B cell (primary cell): Measurements from ENCODE around the gene STK38L. TPM values are rescaled to one million over a fixed set of nuclear protein-coding genes. Genes with fewer than 3 reads are reported as not detected.

Source experiments
- ATAC-seq: fragments of 200-7000 bp; cut with Tn5 transposase; one replicate; pipeline ENCODE4 v1.10.0; 2021; ENCODE audit warnings: low read depth, mild to moderate bottlenecking, moderate number of reproducible peaks, moderate library complexity
- CTCF ChIA-PET: fragments of 350-600 bp; sonication (Branson Sonifier 250); formaldehyde crosslinking; loops from one replicate; lab custom pipeline; 2021; ENCODE audit warnings: antibody characterized with exemption, inconsistent platforms; lab: Charles Lee
- POLR2A ChIA-PET: fragments of 350-600 bp; sonication (Branson Sonifier 250); formaldehyde crosslinking; loops from one replicate; lab custom pipeline; 2021; ENCODE audit warnings: antibody characterized with exemption; lab: Charles Lee
- DNase-seq: peaks from one replicate; pipeline ENCODE4 v3.0.0; 2013
- H2AFZ ChIP-seq: 2 replicates; pipeline ENCODE4 v1.6.1; 2012; ENCODE audit warnings: mild to moderate bottlenecking, low read depth, low read length; ENCODE audit not compliant: insufficient read depth, poor library complexity, severe bottlenecking
- H3K27ac ChIP-seq, 2 donors: 1 replicate in 1 of 2; 2 replicates in 1 of 2; pipeline ENCODE4 v1.5.1; 2012 to 2013; ENCODE audit warnings: low read length in 2 of 2, mild to moderate bottlenecking in 2 of 2, moderate library complexity in 1 of 2
- H3K27me3 ChIP-seq, 4 experiments: fragments of 200-600 bp in 1 of 4; sonication (generic) in 1 of 4; replicated peaks in 1 of 4; 1 replicate in 2 of 4; 2 replicates in 2 of 4; pipeline versions ENCODE4 v1.6.1 to v1.7.0; 2013 to 2016; ENCODE audit warnings: low read length in 3 of 4, mild to moderate bottlenecking in 2 of 4, mixed read lengths in 1 of 4, moderate library complexity in 1 of 4; ENCODE audit not compliant: insufficient read depth in 4 of 4, control insufficient read depth in 3 of 4; ENCODE audit errors: control extremely low read depth in 1 of 4
- H3K36me3 ChIP-seq, 2 experiments: replicated peaks in 1 of 2; 1 replicate in 1 of 2; 2 replicates in 1 of 2; pipeline versions ENCODE4 v1.6.1 to v1.7.1; 2013; ENCODE audit warnings: low read length in 1 of 2; ENCODE audit not compliant: insufficient read depth in 2 of 2, control insufficient read depth in 1 of 2; ENCODE audit errors: control extremely low read depth in 1 of 2, extremely low read depth in 1 of 2
- H3K4me1 ChIP-seq, 2 donors: fragments of 200-600 bp in 1 of 2; sonication (generic) in 1 of 2; 1 replicate in 1 of 2; 2 replicates in 1 of 2; pipeline versions ENCODE4 v1.5.1 to v1.6.1; 2013 to 2017; ENCODE audit warnings: low read length in 2 of 2; ENCODE audit not compliant: control insufficient read depth in 2 of 2, insufficient read depth in 2 of 2
- H3K4me2 ChIP-seq: replicated peaks from 2 replicates; pipeline ENCODE3; 2012; ENCODE audit warnings: mild to moderate bottlenecking, low read depth, low read length; ENCODE audit not compliant: poor library complexity, severe bottlenecking
- H3K4me3 ChIP-seq, 5 experiments: fragments of 200-600 bp in 1 of 5; sonication (generic) in 1 of 5; 1 replicate in 3 of 5; 2 replicates in 2 of 5; pipeline versions ENCODE4 v1.5.1 to v1.7.0; 2011 to 2016; ENCODE audit warnings: low read length in 4 of 5, mild to moderate bottlenecking in 4 of 5, low read depth in 2 of 5, control low read depth in 1 of 5, moderate library complexity in 1 of 5; ENCODE audit not compliant: insufficient read depth in 1 of 5; ENCODE audit errors: control extremely low read depth in 1 of 5, extremely low read depth in 1 of 5
- H3K79me2 ChIP-seq: fragments of 200-600 bp; sonication (generic); one replicate; pipeline ENCODE4 v1.6.0; 2016; ENCODE audit warnings: low read length; ENCODE audit not compliant: control insufficient read depth, insufficient read depth
- H3K9ac ChIP-seq: fragments of 200-600 bp; sonication (generic); 2 replicates; pipeline ENCODE4 v1.6.1; 2017; ENCODE audit warnings: mild to moderate bottlenecking, low read length, moderate library complexity
- H3K9me3 ChIP-seq, 3 donors: one replicate each; pipeline versions ENCODE4 v1.6.1 to v1.7.1; 2013; ENCODE audit warnings: low read length in 2 of 3; ENCODE audit not compliant: control insufficient read depth in 2 of 3, insufficient read depth in 1 of 3; ENCODE audit errors: control extremely low read depth in 1 of 3
- H4K20me1 ChIP-seq: 2 replicates; pipeline ENCODE4 v1.6.0; 2012; ENCODE audit warnings: mild to moderate bottlenecking, low read length; ENCODE audit not compliant: insufficient read depth, control insufficient read depth, poor library complexity, severe bottlenecking
- H3K27ac Mint-ChIP-seq: one replicate; pipeline ENCODE4 v1.8.0; 2021; ENCODE audit warnings: mixed read lengths
- H3K27me3 Mint-ChIP-seq: one replicate; pipeline ENCODE4 v1.8.0; 2021; ENCODE audit warnings: mixed read lengths
- H3K4me1 Mint-ChIP-seq: one replicate; pipeline ENCODE4 v1.8.0; 2021; ENCODE audit warnings: mixed read lengths
- H3K4me3 Mint-ChIP-seq: one replicate; pipeline ENCODE4 v1.8.0; 2021; ENCODE audit warnings: mixed read lengths
- H3K9me3 Mint-ChIP-seq: one replicate; pipeline ENCODE4 v1.8.0; 2022; ENCODE audit warnings: mixed read lengths; ENCODE audit not compliant: insufficient read depth
- EZH2 ChIP-seq: IDR thresholded peaks from 2 replicates; pipeline ENCODE4 v1.6.1; 2012; ENCODE audit warnings: borderline replicate concordance, low read depth, mild to moderate bottlenecking, moderate library complexity, low read length; ENCODE audit not compliant: insufficient read depth, poor library complexity, severe bottlenecking
- WGBS: methylation state at CpG from one replicate; pipeline ENCODE4 v1.1.5; 2013; ENCODE audit warnings: missing lambda C conversion rate; ENCODE audit not compliant: insufficient coverage; 5-methylcytosine and 5-hydroxymethylcytosine counted together
- intact Hi-C: fragments of 100-400 bp; cut with micrococcal nuclease; formaldehyde crosslinking; loops from one replicate; pipeline ENCODE4 v1.10.0; 2022
- polyA plus RNA-seq: library from polyadenylated mRNA; depleted of rRNA; stranded (reverse); fragments of >200 nt; gene quantifications from 2 replicates; pipeline ENCODE4 v1.2.3, GENCODE V29; 2012
- total RNA-seq, 2 donors: library from RNA; stranded (reverse); fragments of 120-200 nt in 1 of 2; gene quantifications; 1 replicate in 1 of 2; 2 replicates in 1 of 2; pipeline versions ENCODE4 v1.2.3 to v1.2.4, GENCODE V29; 2013 to 2022
- TF ChIP-seq, protein P1 (sequence below): fragments of 200-600 bp; IDR thresholded peaks from one replicate; pipeline ENCODE4 v1.8.0; 2022; ENCODE audit warnings: antibody characterized with exemption, mild to moderate bottlenecking

The STK38L gene
- total and polyA plus RNA-seq, 2 donors (not counting 1 experiment from before 2014, with no cell fraction given) = 5.5 to 21.2 TPM

DNA sequence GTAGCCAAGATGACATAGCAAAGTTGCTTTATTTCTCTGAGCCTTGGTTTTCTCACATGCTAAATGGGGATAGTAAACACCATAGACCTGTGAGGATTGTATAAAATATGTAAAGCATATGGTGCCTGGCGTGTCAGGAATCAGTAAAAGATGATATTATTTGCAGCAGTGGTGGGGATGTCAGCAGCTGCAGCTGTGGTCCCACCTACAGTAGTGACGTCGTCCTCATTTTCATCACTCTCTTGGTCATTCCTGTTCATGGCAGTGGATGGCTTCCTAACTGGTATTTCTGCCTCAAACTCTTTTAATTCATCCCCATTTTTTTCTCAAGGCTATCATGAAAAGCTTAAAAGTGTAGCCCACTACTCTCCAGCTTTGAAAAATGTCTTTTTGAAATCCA is 100.7 kb downstream of the STK38L start:
- TF ChIP-seq, protein P1, sequence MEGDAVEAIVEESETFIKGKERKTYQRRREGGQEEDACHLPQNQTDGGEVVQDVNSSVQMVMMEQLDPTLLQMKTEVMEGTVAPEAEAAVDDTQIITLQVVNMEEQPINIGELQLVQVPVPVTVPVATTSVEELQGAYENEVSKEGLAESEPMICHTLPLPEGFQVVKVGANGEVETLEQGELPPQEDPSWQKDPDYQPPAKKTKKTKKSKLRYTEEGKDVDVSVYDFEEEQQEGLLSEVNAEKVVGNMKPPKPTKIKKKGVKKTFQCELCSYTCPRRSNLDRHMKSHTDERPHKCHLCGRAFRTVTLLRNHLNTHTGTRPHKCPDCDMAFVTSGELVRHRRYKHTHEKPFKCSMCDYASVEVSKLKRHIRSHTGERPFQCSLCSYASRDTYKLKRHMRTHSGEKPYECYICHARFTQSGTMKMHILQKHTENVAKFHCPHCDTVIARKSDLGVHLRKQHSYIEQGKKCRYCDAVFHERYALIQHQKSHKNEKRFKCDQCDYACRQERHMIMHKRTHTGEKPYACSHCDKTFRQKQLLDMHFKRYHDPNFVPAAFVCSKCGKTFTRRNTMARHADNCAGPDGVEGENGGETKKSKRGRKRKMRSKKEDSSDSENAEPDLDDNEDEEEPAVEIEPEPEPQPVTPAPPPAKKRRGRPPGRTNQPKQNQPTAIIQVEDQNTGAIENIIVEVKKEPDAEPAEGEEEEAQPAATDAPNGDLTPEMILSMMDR = no peak
- no peak for TF ChIP-seq EZH2
- no peaks in the 10 kb centered on the region for H3K4me1 Mint-ChIP-seq
- Histone ChIP-seq H3K9me3 (no peaks in the 10 kb centered on the region), H3K4me2 (no peak overlapping the region), H3K27ac (no peak overlapping the region), H3K9ac (no peak overlapping the region), H3K4me1 (no peaks in the 10 kb centered on the region), H3K36me3 (no peaks in the 10 kb centered on the region), H3K27me3 (no peaks in the 10 kb centered on the region), H4K20me1 (no peaks in the 10 kb centered on the region), H3K79me2 (no peaks in the 10 kb centered on the region), H2AFZ (no peak overlapping the region), H3K4me3 (no peak overlapping the region)
- intact Hi-C loops = no loop called here
- no peak overlapping the region for H3K27ac Mint-ChIP-seq
- ATAC-seq = no peak
- H3K4me3 Mint-ChIP-seq = no peak overlapping the region
- DNase-seq = no peak
- no peaks in the 10 kb centered on the region for H3K27me3 Mint-ChIP-seq
- no peaks in the 10 kb centered on the region for H3K9me3 Mint-ChIP-seq
- CTCF ChIA-PET = no interaction called here
- 57% methylated on average over 3 of the region's 3 CpGs for WGBS
- POLR2A ChIA-PET = no interaction called here

DNA sequence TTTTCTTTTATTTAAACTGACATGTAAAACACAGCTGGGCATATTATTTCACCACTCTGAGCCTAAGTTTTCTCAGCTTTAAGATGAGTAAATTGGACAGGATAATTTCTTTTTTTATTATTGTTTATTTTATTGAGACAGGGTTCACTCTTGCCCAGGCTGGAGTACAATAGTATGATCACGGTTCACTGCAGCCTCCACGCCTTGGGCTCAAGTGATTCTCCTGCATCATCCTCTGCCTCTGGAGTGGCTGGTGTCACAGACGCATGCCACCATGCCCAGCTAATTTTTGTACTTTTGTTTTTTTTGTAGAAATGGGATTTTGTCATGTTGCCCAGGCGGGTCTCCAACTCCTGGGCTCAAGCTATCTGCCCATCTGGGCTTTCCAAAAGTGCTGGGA is 101.3 kb downstream of the STK38L start:
- H3K4me2 ChIP-seq = no peak overlapping the region
- 90% methylated on average over 4 of the region's 4 CpGs for WGBS

More for the DNA sequence above, 101.3 kb downstream of the STK38L start:
- Histone ChIP-seq H3K79me2 (no peaks in the 10 kb centered on the region), H3K9ac (no peak overlapping the region), H3K27me3 (no peaks in the 10 kb centered on the region), H2AFZ (no peak overlapping the region), H3K4me1 (no peaks in the 10 kb centered on the region), H3K27ac (no peak overlapping the region), H4K20me1 (no peaks in the 10 kb centered on the region), H3K9me3 (no peaks in the 10 kb centered on the region), H3K36me3 (no peaks in the 10 kb centered on the region), H3K4me3 (no peak overlapping the region)
- H3K27me3 Mint-ChIP-seq = no peaks in the 10 kb centered on the region
- H3K4me3 Mint-ChIP-seq = no peak overlapping the region
- ChIA-PET CTCF (no interaction called here), POLR2A (no interaction called here)
- intact Hi-C loops = no loop called here
- no peaks in the 10 kb centered on the region for H3K9me3 Mint-ChIP-seq
- H3K4me1 Mint-ChIP-seq = no peaks in the 10 kb centered on the region
- DNase-seq (no peak), ATAC-seq (no peak)
- no peak overlapping the region for H3K27ac Mint-ChIP-seq
- TF ChIP-seq, protein P1 = no peak
- no peak for TF ChIP-seq EZH2
